IMR-90 (cell line): ENCODE measurements around the gene CCNJ.

Source experiments
- FOS ChIP-seq: fragments of 150-350 bp; IDR thresholded peaks from 2 replicates; pipeline ENCODE4 v1.6.1; 2016; ENCODE audit warnings: low read depth, low read length
- POLR2A ChIP-seq: IDR thresholded peaks from 2 replicates; pipeline ENCODE4 v1.6.1; 2012; ENCODE audit warnings: mild to moderate bottlenecking, low read depth, low read length
- RCOR1 ChIP-seq: IDR thresholded peaks from 2 replicates; pipeline ENCODE4 v1.6.1; 2012; ENCODE audit warnings: mild to moderate bottlenecking, low read length, improper control_type of control experiment; ENCODE audit not compliant: insufficient replicate concordance
- RFX5 ChIP-seq: IDR thresholded peaks from 2 replicates; pipeline ENCODE4 v1.8.0; 2012; ENCODE audit warnings: low read depth, mild to moderate bottlenecking, low read length, moderate library complexity
- TF ChIP-seq, protein P1 (sequence below): conservative IDR thresholded peaks from 2 replicates; pipeline ENCODE4 v1.5.1; 2012; ENCODE audit warnings: mild to moderate bottlenecking, low read depth, low read length, improper control_type of control experiment

DNA sequence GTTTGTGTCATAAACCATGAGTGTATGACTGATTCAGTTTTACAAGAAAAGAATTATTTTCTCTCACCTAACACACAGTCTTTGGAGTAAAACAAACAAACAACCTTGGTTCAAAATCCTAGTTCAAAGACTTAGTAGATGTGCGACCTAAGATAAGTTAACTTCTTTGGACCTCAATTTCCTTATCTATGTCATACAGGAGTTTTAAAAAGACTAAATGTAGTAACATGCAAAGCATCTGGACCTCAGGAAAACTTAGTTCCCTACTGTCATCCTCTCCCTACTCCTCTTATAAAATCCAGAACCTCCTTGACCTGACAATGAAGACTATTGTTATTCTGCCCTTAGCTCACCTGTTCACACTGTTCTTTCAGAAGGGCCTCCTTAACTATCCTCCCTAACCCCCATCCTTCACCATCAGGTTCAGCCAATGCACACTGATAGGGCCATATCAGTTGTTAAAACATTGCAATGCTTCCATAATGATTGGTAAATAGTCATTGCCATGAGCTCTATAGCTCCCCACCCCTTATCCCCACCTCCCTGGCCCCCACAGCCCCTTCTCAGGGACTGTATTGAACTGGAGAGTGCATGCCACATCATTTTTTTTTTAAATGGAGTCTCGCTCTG lies 28.8 kb upstream of the CCNJ start:
- TF ChIP-seq POLR2A (no peak), RCOR1 (no peak), FOS (no peak), RFX5 (no peak)
- TF ChIP-seq, protein P1, sequence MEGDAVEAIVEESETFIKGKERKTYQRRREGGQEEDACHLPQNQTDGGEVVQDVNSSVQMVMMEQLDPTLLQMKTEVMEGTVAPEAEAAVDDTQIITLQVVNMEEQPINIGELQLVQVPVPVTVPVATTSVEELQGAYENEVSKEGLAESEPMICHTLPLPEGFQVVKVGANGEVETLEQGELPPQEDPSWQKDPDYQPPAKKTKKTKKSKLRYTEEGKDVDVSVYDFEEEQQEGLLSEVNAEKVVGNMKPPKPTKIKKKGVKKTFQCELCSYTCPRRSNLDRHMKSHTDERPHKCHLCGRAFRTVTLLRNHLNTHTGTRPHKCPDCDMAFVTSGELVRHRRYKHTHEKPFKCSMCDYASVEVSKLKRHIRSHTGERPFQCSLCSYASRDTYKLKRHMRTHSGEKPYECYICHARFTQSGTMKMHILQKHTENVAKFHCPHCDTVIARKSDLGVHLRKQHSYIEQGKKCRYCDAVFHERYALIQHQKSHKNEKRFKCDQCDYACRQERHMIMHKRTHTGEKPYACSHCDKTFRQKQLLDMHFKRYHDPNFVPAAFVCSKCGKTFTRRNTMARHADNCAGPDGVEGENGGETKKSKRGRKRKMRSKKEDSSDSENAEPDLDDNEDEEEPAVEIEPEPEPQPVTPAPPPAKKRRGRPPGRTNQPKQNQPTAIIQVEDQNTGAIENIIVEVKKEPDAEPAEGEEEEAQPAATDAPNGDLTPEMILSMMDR: no peak
